Neural cell (in vitro differentiated cells): Measurements from ENCODE around the gene ZNF697.

Experiments used
- CTCF ChIP-seq: fragments of 450-650 bp; IDR thresholded peaks from 2 replicates; pipeline ENCODE4 v1.5.1; 2014; ENCODE audit warnings: antibody characterized with exemption, mild to moderate bottlenecking, moderate library complexity; ENCODE audit not compliant: poor library complexity, severe bottlenecking
- EZH2 ChIP-seq: fragments of 200-600, 300-800 bp; shearing (Covaris generic), sonication (generic); IDR thresholded peaks from 2 replicates; pipeline ENCODE4 v1.6.1; 2014; ENCODE audit warnings: antibody characterized with exemption, low read length, borderline replicate concordance, mild to moderate bottlenecking; ENCODE audit not compliant: insufficient read depth, poor library complexity, severe bottlenecking
- POLR2AphosphoS5 ChIP-seq: IDR thresholded peaks from 2 replicates; pipeline ENCODE4 v1.6.1; 2012
- SMC3 ChIP-seq: fragments of 450-650 bp; conservative IDR thresholded peaks from 2 replicates; pipeline ENCODE4 v1.6.1; 2014; ENCODE audit warnings: antibody characterized with exemption, mild to moderate bottlenecking, moderate library complexity; ENCODE audit not compliant: poor library complexity

DNA sequence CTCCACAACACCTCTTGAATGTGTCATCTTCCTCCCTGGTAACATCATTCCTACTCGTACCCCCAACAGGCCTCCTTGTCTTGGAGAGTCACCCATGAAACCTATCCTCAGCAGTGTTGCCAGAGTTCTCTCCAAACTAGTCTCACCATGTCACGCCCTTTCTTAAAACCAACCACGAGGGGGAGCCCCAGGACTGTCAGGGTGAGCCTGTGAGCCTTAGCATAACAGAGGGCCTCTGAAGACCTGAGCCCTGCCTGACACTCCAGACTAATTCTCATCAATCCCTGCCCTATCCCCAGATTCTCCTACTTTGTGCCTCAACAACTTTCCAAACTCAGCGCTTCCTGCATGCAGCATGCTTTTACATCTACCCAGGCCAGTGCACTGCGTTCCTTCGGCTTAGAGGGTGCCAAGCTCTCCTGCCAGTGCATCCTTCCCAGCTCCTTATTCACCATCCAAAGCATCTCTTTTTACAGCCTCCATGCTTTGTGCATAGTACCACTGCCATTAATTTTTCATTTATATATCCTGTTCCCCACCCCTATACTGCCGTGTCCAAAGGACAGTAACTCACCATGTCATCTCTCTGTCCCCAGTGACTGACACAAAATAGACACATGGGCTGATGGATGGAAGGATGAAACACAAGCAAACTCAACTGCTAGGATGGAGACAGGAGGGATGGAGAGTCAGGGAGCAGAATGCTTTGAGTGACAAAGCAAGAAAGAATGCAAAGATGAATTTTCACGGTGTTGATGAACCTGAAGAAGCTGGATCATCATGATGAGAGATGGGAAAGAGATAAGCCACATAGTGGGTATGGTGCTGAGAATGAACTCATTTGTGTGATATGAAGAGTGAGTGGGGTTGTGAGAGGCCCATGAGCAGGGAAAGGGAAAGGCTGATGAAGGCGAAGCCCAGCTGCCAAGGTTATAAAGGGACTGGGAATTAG, 34.0 kb downstream of the ZNF697 start:
- TF ChIP-seq CTCF (peak; percentile 49), POLR2AphosphoS5 (no peak), EZH2 (no peak), SMC3 (peak; percentile 28)
